Activated CD4-positive, alpha-beta T cell treated with anti-CD3 and anti-CD28 coated beads, Interleukin-2, amount 50 U/mL, for 16 hours (primary cell): Measurements from ENCODE around the gene SLC30A9.

Experiments
- DNase-seq: peaks from one replicate; pipeline ENCODE4 v3.0.0-alpha.2; 2020

The SLC30A9 gene

GRCh38 chr4:41990365-41991111, at the start of gene SLC30A9:
Gene SLC30A9 (plus strand): TSS chr4:41990530. CDS start chr4:41990652, 122 bp downstream.
- peak; percentile 96 for DNase-seq

GRCh38 chr4:41940834-41941233, 49.5 kb upstream of the SLC30A9 start:
- no peak for DNase-seq

- no peak for DNase-seq
These were observed 46.8 kb upstream of the SLC30A9 start for GRCh38 chr4:41943506-41943905.

DNA sequence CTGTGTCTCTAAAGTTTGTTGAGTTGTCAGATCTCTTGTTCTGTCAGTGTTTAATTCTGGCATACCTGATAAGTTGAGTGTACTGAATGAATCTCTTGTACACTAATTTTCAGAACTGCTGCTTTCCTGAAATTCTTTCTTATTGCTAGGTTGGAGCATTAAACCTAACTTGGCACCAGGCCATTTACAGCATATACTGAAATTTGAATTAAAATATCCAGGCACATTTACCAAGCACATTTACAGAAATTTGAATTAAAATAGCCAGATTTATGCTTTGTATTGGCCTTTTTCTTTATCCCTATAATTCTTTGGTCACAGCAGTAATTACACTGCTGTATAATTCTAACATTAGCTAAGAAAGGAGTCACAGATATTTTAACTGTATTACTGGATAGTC, 46.2 kb upstream of the SLC30A9 start:
- no peak for DNase-seq

DNA sequence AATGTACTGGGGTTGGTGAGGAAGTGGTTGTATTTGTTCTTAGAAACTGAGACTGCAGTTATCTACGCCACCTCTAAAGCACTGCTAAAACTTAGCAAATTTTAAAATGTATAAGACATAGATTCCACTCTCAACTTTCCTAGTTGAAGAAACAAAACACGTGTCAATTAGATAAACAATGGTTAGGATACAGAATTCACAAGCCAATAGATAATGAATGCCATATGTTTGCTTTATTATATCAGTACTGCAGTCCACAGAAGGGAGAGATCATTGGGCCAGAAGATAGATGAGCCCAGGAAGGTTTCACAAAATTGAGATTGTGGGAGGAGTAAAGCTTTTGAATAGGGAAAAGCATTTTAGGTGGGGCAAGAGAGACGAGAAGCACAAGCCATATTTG, 40.8 kb upstream of the SLC30A9 start:
- no peak for DNase-seq

GRCh38 chr4:41957634-41958033, 32.7 kb upstream of the SLC30A9 start:
- peak; percentile 36 for DNase-seq

DNA sequence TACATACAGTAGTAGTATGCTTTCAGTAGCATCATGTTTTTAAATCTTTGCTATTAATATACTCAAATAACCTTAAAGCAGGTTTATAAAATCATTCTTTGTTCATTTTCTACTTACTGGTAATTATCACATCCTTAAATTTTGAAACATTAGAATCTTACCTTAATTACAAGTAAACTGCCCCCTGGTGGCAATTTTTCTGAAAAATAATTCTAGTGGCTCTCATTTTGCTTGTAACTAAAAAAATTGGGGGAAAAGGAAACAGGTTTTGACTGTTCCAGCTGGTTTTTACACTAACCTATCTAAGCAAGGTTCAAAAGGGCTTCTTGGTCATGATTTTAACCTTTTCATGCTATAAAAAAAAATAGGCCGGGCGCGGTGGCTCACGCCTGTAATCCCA, 27.2 kb upstream of the SLC30A9 start:
- DNase-seq, result peak; percentile 24

DNA sequence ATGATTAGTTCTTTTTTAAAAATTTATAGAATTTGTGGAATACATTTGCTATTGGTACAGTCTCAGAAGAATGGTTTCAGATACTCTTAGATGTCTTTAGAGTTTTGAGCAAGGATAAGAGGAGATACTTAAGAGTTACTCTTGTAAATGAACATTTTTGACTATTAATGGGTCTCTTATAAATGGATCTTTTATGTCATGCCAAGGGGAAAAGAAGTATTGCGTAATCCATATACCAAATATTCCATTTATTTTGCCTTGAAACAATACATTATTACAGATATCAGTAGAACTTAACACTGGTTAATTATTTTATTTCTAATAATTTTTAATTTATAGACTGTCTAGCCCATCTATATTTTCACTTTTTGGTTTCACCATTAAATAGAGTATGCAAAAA, 25.9 kb upstream of the SLC30A9 start:
- no peak for DNase-seq

GRCh38 chr4:41967392-41967791, 22.9 kb upstream of the SLC30A9 start:
- DNase-seq, result no peak

- no peak for DNase-seq
These were observed 20.7 kb upstream of the SLC30A9 start for GRCh38 chr4:41969671-41970070.

- DNase-seq, result no peak
These were observed 15.0 kb upstream of the SLC30A9 start for GRCh38 chr4:41975341-41975740.

DNA sequence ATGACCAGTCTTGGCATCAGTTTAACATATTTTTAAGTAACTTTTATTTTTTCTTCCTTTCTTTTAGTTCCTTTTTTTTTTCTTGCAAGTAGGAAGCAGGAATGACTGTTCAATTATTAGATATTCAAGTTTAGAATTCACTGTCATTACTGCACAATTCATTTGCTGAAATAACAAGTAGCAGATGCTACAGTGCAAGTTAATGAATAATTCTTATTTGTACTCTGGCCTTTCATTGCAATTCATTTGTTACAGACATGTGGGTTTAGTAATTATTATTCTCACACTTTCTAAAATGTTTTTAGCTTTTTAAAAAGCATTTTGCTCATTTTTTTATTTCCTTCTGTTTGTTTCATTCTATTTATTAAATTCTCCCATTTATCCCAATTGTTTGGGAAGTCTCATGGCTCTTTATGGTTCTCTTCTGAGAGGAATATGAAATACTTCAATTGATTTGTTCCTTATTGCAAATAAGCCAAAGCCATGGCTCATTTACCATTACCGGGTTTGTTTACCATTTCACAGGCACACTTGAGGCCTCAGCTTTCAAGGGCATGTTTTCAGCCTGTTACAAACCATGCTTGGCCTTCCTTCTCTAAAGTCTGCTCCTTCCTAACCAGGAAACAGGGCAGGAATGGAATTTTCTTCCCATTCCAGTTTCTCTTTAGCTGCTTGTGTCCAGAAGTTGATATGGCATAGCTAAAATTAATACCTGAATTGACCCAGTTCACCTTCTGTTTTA, 13.4 kb upstream of the SLC30A9 start:
- no peak for DNase-seq

DNA sequence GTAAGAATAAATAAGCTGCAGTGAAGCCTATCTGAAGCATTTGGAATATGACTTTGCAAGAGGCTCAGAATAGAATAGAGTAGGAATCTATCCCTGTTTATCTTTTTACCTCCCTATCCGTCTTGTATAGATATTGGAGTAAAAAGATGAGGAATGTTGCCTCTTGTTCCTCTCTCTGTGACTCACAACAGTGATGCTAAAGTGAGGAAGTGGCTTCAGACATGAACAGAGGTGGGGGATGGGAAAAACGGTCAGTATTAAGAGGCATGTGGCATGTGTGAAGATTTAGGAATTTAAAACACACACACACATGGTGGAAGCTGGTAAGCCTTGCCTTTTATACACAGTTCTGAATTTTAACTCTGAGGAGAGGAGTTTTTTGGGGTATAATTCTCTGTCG, 12.6 kb upstream of the SLC30A9 start:
- no peak for DNase-seq

DNA sequence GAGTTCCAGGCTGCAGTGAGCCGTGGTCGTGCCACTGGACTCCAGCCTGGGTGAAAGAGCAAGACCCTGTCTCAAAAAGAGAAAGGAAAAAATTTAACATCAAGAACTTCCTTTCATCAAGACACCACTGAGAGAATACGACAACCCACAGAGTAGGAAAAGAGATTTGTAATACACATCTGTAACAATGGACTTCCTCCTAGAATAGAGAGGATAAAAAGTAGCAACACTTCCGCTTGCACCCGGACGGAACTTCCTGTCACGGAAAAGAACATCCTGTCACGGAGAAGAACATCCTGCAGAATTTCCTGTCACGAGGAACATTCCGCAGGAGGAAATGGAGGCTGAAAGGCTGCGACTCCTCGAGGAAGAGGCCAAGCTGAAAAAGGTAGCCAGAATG, 8.9 kb upstream of the SLC30A9 start, which contains the start of gene DCAF4L1:
DCAF4L1 (plus strand) TSS at position 301 of the 400 bp plus-strand sequence; CDS start at position 338, 37 bp downstream.
- no peak for DNase-seq

- DNase-seq, result no peak
These were observed 7.6 kb upstream of the SLC30A9 start for GRCh38 chr4:41982716-41983115.

DNA sequence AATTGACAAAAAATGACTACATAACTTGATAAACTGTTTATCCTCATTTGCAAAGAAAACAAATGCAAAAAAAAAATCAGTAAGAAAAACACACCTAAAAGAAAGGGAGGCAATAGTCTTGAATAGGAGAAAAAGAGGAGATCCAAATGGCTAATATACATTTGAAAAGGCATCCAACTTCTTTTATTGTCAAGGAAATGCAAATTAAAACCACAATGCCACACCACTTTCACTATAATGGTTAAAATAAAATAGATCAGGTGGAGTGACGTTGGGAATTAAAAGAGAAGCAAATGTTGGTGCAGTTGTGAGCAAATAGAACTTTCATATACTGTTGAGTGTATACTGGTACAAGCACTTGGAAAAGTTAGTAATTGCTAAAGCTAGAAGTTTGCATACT, 5.2 kb upstream of the SLC30A9 start:
- no peak for DNase-seq

DNA sequence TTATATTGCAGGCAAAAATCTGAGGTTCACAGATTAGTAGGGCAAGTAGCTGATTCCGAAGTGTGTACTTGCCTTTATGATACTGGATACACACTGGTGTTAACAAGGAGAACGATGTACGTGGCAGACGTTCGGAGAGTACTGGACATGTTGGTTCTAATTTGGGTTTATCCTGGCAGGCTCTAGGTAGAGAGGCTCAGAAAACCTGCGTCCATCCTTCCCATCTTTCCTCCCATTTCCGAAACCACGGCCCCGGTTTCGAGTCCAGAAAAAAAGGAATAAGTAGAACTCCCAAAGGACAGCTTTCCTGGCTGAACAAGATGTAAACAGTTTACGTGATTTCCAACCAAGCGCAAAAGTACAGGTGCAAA, 351 bp upstream of the SLC30A9 start:
- no peak for DNase-seq

DNA sequence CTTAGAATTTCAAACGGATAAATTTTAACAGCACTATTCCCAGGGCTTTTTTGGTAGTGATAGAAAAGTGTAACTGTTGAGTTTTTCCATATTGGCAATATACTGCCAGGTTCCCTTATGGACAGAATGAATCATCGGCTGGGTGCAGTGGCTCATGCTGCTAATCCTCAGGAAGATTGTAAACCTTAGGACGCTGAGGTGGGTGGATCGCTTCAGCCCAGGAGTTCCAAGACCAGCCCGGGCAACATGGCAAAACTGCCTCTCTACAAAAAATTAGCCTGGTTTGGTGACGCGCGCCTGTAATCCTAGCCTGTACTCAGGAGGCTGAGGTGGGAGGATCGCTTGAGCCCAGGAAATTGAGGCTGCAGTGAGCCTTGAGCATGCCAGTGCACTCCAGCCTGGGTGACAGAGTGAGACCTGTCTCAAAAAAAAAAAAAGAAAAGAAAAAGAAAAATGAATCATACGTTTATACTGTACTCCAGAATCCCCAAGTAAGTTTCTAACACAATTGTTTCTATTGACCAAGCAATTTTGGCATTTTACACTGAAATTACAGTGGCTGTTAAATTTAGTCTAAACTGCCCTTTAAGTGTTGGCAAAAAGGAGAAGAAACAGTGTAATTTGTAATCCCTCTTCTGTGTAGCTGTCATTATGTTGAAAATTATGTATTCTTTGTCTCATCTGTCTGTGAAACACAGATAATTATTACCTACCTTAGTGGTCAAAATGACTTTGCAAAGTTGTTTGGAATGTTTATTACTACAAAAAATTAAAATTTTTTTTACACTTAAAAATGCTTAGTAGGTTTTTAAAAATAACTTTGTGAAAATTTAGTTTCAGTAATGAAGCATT, 1.8 kb downstream of the SLC30A9 start:
- no peak for DNase-seq

GRCh38 chr4:41992967-41993857, 2.9 kb downstream of the SLC30A9 start:
- no peak for DNase-seq

DNA sequence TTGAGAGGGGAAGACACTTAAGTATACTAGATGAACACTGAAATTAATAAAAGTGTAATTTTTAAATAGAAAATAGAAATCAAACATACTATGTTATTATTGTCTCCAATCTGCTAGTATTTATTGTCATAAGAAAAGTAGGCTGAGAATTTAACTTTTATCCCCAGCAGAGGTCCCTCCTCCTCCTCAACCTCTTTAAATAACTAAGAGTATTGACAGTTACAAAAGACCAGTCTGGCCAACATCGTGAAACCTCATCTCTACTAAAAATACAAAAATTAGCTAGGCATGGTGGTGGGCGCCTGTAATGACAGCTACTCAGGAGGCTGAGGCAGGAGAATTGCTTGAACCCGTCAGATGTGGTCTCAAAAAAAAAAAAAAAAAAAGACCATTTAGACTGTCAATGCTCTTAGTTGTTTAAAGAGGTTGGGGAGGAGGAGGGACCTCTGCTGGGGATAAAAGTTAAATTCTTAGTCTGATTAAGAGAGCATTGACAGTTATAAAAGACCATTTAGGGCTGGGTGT, 4.2 kb downstream of the SLC30A9 start:
- DNase-seq, result no peak

GRCh38 chr4:41998019-41998418, 7.7 kb downstream of the SLC30A9 start:
- no peak for DNase-seq

DNA sequence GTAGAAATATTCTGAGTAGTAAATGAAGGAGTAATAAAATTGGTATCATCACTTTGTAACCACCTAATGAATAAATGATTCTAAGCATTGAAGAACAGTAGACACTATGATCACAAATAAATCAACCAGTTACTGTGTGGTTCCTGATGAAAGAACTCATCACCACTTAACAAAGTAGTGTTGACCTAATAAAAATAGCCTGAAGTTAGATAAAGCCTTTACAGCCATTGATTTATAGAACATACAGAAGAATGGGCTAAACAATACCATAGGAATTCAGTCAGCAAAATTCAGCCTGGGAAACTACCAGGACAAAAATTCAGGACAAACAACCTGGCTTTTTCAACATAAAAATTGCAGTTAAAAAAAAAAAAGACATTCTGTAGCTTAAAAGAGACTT, 9.0 kb downstream of the SLC30A9 start:
- no peak for DNase-seq
